HEK293 (cell line): ENCODE data around the gene UBE2Q1.

Experiments
- BCL11A ChIP-seq: fragments of 450-650 bp; formaldehyde crosslinking; IDR thresholded peaks from 2 replicates; pipeline ENCODE4 v1.5.1; 2016; ENCODE audit warnings: low read depth, missing biosample characterization, missing genetic modification characterization
- CTCF ChIP-seq: fragments of 450-650 bp; formaldehyde crosslinking; IDR thresholded peaks from 2 replicates; pipeline ENCODE4 v1.5.1; 2016; ENCODE audit warnings: missing biosample characterization, missing genetic modification characterization
- GLI2 ChIP-seq: fragments of 450-650 bp; formaldehyde crosslinking; IDR thresholded peaks from 2 replicates; pipeline ENCODE4; 2017; ENCODE audit warnings: missing biosample characterization, missing genetic modification characterization, low read depth, borderline replicate concordance
- OSR2 ChIP-seq: fragments of 450-650 bp; formaldehyde crosslinking; IDR thresholded peaks from 2 replicates; pipeline ENCODE4 v1.5.1; 2016; ENCODE audit warnings: missing biosample characterization, missing genetic modification characterization
- SP2 ChIP-seq: fragments of 450-650 bp; formaldehyde crosslinking; IDR thresholded peaks from 2 replicates; pipeline ENCODE4 v1.5.1; 2016; ENCODE audit warnings: missing biosample characterization, missing genetic modification characterization
- YY1 ChIP-seq: fragments of 450-650 bp; formaldehyde crosslinking; IDR thresholded peaks from 2 replicates; pipeline ENCODE4 v1.5.1; 2018; ENCODE audit warnings: missing biosample characterization, missing genetic modification characterization
- ZBTB1 ChIP-seq: fragments of 450-650 bp; formaldehyde crosslinking; IDR thresholded peaks from 2 replicates; pipeline ENCODE4 v1.5.1; 2016; ENCODE audit warnings: missing biosample characterization, missing genetic modification characterization
- ZEB2 ChIP-seq: fragments of 450-650 bp; formaldehyde crosslinking; IDR thresholded peaks from 2 replicates; pipeline ENCODE4 v1.5.1; 2016; ENCODE audit warnings: missing biosample characterization, missing genetic modification characterization
- ZNF174 ChIP-seq: fragments of 450-650 bp; formaldehyde crosslinking; IDR thresholded peaks from 2 replicates; pipeline ENCODE4 v1.5.0; 2017; ENCODE audit warnings: missing biosample characterization, mild to moderate bottlenecking, missing genetic modification characterization
- ZNF449 ChIP-seq: fragments of 450-650 bp; formaldehyde crosslinking; IDR thresholded peaks from 2 replicates; pipeline ENCODE4 v1.5.1; 2017; ENCODE audit warnings: missing biosample characterization, mild to moderate bottlenecking, missing genetic modification characterization, moderate library complexity
- ZNF701 ChIP-seq: fragments of 450-650 bp; formaldehyde crosslinking; IDR thresholded peaks from 2 replicates; pipeline ENCODE4 v1.5.1; 2016; ENCODE audit warnings: missing biosample characterization, missing genetic modification characterization
- TF ChIP-seq, protein P1 (sequence below): fragments of 450-650 bp; formaldehyde crosslinking; conservative IDR thresholded peaks from 2 replicates; pipeline ENCODE4 v1.5.1; 2016; ENCODE audit warnings: low read depth, missing biosample characterization, missing genetic modification characterization

DNA sequence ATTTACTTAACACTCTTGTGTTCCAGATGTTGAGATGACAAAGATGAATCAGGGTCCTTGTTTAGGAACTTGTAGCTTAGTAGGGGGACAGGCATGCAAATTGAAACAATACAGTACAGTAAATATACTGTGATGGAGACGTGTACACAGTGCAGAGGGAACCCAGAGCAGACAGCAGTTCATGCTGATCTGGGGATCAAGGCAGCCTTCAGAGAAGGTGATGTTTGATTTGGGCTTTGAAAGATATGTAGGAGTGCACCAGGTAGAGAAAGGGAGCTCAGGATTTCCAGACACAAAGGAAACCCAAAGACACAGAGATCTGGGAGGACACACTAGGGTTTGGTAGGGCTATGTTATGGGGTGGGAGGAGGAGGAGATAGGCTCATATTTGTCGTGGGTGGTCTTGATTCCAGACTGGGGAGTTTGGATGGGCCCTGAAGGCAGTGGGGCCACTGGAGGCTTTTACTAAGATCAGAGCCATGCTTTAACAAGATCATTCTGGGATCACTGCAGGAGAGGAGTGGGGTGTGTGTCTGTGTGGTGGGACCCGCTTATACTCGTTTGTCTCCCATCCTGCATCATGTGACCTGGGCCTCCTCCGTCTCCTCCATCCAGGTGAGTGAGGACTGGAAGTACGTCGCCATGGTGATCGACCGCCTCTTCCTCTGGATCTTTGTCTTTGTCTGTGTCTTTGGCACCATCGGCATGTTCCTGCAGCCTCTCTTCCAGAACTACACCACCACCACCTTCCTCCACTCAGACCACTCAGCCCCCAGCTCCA lies 16.9 kb upstream of the UBE2Q1 start:
- TF ChIP-seq CTCF (tag by site-specific recombination): no peak
- no peak for TF ChIP-seq YY1 (tag by site-specific recombination)
- no peak for TF ChIP-seq ZEB2
- no peak for TF ChIP-seq ZNF701 (tag by site-specific recombination)
- TF ChIP-seq ZBTB1 (tag by site-specific recombination): no peak
- no peak for TF ChIP-seq BCL11A (tag by site-specific recombination)
- no peak for TF ChIP-seq SP2
- no peak for TF ChIP-seq ZNF174 (tag by site-specific recombination)
- TF ChIP-seq, protein P1, sequence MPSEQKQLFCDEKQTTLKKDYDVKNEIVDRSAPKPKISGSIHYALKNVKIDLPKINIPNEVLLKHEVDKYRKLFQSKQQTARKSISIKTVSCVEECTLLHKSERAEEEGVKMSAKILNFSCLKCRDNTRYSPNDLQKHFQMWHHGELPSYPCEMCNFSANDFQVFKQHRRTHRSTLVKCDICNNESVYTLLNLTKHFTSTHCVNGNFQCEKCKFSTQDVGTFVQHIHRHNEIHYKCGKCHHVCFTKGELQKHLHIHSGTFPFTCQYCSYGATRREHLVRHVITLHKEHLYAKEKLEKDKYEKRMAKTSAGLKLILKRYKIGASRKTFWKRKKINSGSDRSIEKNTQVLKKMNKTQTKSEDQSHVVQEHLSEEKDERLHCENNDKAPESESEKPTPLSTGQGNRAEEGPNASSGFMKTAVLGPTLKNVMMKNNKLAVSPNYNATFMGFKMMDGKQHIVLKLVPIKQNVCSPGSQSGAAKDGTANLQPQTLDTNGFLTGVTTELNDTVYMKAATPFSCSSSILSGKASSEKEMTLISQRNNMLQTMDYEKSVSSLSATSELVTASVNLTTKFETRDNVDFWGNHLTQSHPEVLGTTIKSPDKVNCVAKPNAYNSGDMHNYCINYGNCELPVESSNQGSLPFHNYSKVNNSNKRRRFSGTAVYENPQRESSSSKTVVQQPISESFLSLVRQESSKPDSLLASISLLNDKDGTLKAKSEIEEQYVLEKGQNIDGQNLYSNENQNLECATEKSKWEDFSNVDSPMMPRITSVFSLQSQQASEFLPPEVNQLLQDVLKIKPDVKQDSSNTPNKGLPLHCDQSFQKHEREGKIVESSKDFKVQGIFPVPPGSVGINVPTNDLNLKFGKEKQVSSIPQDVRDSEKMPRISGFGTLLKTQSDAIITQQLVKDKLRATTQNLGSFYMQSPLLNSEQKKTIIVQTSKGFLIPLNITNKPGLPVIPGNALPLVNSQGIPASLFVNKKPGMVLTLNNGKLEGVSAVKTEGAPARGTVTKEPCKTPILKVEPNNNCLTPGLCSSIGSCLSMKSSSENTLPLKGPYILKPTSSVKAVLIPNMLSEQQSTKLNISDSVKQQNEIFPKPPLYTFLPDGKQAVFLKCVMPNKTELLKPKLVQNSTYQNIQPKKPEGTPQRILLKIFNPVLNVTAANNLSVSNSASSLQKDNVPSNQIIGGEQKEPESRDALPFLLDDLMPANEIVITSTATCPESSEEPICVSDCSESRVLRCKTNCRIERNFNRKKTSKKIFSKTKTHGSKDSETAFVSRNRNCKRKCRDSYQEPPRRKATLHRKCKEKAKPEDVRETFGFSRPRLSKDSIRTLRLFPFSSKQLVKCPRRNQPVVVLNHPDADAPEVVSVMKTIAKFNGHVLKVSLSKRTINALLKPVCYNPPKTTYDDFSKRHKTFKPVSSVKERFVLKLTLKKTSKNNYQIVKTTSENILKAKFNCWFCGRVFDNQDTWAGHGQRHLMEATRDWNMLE (tag by site-specific recombination): no peak
- no peak for TF ChIP-seq GLI2 (tag by site-specific recombination)
- no peak for TF ChIP-seq OSR2 (tag by site-specific recombination)
- TF ChIP-seq ZNF449 (tag by site-specific recombination): no peak
